Activated T-cell treated with anti-CD3 and anti-CD28 coated beads, Interleukin-2, amount 50 U/mL, for 48 hours (primary cell): ENCODE measurements around the gene STARD8.

Experiments used
- DNase-seq, 2 experiments: peaks; one replicate each; pipeline ENCODE4 v3.0.0-alpha.2; 2020

Gene STARD8

DNA sequence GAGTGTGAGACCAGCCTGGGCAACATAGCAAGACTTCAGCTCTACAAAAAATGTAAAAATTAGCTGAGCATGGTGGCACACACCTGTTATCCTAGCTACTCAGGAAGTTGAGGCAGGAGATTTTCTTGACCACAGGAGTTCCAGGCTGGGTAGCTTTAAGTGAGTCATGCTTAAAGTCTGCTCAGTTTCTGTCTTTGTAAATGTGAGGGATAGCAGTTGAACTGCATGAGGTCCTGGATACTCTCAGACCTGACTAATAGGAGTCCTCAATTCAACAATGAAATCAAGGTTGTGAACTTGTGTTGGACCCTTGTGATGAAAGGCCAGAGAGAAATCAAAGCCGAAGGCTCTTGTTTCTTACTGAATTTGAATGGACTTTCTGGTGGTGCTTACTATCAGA lies 45.2 kb downstream of the STARD8 start:
- DNase-seq = no peak

DNA sequence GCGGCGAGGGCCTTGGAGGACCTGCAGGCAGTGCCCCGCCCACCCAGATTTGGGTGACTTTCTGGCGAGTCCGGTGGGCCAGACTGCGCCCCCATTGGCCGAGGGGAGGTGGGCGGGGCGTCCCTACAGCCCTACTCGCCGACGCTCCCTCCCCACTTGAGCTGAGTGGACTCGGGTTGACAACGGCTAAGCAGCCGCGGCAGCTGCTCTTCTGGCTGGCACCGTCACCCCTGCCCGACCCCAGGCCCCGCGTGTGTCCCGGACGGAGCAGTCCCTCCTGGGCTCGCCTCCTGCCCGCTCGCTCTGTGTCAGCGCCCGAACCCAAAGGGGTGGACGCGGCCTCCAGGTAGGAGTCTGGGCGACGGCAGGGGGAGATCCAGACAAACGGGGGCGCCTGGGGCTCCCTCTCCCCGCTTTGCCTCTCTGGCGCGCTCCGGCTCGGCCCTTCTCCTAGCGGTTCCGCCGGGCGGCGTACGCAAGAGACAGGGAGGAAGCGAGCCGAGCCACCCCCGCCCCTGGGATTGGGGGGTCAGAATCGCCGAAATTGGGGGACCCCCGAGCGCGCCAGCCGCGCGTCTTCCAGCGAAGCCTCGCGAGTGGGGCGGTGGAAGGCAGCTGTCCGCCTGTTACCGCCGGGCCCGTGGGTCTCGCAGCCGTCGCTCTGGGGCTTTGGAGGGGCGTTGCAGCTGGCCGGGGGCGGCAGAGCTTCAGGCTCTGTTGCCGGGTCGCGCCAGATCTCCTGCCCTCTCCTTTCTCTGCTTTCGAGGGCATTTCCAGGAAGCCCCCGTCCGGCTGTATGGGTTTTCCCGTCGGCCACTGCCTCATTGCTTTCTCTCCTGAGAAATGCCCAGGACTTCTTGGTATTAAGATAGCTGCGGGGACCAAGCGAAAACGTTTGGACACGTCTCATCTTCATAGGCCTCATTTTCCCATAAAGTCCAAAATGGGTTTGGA lies 46.3 kb downstream of the STARD8 start:
- DNase-seq = peak in 1 of 2 experiments; percentile 25

DNA sequence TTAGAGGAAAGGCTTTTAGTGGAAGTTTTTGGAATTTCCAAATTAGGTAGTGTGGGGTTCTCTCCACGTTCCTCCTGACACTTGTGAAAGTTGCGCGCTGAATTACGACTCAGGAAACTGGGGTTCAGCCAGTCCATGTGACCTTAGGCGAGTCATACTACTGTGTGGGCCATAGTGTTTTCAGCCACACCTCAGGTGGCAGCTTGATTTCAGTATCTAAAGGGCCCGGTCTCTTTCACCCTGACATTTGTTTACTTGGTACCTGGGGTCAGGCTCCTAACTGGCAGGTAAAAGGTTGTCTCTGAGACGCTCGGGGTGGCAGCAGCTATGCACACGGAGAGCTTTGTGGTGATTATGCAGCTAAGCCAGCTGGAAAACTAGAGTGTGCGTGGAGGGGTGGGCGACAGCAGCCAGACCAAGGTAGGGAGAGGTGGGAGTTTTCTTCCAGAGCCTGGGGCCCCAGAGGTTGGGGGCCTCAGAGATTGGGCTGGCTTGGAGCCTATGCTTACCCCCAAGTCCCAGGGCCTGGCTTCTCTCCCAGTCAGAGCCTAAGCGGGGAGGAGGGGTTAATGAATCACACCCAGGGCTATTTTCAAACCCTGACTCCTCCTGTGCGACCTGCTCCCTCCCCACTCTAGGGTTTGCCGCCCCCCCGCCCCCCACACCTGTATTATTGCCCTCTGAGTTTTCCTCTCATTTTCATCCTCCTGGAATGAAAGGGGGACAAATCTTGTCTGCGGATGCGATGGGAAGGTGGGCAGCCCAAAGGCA lies 47.2 kb downstream of the STARD8 start:
- no peak for DNase-seq

DNA sequence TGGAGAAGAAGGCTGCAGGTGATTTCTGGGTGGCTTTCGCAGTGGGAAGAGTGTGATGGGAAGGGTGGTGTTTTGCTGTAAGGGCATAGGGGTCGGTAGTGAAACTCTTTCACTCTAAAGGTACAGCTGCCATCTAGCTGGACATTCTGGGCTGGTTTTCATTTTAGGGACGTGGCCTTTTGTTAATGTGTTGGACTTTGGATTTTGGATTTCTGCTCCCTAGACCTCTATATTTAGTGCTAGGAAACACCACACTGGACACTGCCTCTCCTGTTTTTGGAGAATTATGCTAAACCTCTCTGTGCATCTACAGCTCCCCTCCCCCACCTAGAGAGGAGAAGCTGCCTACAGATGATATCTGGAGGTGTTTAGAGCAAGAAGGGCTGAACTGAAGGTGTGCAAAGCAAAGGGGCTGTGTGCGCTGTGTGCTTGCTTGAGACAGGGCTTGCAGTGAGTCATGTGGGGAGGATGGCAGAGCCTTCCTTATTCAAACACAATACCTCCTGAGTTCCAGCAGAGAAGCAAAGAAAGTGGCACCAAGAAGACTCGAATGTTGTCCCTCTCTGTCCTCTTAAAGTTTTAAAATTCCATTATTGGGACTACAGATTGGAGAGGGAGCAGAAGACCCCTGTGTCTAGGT lies 47.9 kb downstream of the STARD8 start:
- no peak for DNase-seq

DNA sequence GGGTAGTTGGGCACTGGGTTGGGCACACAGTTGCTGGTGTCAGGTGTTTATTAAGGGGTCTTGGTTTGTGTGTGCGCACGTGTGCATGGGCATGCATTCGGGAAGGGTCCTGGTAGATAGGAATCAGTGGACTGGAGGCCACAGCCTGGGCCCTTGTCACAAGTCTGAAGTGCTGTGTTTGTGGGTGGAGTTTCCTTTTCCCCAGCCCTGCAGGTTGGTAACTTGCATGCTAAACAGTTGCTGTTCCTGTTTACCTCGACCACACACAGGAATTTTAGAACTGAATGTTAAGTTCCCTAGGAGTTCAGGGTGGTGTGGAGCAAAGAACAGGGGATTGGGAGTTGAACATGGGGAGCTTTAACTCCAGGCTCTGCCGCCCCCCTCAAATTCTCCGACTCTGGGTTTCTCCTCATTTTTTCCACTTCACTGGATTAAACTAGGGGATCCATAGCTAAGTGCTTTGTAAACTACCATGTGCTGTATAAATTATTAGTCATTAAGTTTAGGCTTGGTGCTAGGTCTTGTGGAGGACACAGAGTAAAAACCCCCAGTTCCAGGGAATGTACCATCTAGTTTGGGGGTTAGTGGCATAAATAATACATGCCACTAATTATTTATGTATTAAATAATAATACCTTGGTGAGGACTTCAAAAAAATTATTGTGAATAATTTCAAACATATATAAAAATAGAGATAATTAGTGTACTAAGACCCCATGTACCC lies 49.0 kb downstream of the STARD8 start:
- DNase-seq = no peak

DNA sequence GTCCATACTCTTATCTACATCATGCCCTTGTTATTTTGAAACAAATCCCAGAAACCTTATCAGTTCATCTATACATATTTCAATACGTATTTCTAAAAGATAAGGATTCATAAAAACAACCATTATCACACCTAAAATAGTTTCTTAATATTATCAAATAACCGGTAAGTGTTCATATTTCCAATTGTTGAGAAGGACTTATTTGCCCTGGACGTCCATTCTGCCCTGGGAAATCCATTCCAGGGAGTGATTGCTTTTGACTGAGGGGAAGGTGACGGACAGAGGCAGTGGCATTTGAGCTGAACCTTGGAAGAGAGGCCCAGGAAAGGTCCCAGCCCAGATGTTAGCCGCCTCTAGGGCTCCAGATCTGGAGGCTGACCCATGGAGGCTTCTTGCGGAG lies 49.6 kb downstream of the STARD8 start:
- no peak for DNase-seq

DNA sequence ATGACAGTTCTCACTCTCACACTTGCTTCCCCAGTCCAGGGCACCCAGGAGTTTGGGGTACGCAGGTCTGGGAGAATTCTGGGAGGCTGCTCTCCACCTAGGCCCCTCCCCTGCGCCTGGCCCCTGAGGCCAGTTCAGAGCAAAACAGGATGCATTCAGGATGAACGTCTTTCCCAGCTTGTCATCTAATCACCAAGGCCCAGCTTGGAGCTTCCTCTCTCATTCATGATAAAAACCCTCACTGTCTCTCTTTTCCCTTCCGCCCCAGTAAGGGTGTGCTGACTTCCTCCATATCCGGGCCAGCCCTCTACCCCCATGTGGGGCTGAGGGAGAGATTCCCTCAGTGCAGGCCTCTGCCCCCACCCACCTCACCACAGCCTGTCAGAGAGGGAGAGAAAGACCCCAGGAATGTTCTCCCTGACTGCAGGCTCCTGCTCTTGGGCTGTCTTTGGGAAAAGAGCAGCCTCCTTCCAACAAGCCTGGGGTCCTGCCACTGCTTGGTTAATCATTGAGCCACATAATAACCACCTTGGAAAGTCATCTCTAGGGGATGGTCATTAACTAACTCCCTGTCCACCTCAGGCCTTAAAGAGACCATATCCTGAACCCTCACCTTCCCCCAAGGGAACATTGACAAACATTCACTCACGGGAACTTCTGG lies 50.1 kb downstream of the STARD8 start:
- no peak for DNase-seq

DNA sequence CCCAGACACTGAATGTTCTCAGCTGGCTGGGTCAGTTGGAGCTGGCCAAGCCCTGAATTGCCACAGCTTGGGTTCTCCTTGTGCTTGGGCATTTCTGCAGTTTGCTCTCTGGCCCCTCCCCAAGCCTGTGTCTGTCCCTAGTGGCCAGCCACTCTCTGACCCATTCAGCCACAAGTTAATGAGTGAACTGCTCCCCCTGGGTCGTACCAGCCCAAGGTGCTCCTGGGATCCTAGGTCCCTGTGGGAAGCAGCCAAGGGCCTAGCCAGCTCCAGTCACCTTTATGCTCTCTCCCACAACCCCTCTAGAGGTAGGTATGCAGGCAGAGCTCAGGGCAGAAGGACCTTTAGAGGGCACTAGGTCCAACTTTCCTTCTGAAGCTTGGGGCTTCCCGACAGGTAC lies 51.5 kb downstream of the STARD8 start:
- DNase-seq = no peak

DNA sequence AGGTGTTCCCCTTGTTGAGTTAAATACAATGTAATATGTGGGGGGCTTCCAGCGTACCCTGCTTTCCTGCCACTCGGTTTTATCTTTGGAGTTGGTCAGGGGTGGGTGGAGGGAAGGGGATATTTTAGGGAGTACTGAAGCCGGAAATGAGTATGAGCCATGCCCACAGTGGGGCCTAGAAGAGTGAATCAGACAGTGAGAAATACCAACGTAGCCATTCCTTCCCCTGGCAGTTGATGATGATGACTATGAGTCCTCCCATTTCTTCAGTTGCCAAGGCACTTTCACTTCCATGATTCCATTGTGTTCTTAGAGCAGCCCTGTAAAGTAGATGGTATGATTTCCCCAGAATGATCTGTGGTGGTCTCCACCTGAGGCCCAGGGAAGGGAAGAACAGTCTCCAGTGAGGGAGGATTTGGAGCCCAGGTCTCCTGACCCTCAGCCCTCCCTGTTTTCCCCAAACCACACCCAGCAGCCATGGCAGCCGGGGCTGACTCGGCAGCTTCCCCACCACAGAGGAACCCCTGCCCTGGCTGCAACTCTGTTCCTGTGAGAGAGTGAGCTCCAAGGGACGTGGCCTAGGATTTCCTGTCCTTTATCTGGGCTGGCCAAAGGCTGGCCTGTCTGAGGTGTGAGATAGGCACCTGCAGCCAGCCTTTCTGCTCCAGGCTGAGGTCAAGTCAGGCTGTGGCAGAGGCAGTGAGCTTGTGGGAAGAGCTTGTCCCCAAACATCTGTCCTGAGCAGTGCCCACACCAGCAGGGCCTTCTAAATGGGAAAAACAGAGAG lies 52.7 kb downstream of the STARD8 start:
- DNase-seq = no peak

DNA sequence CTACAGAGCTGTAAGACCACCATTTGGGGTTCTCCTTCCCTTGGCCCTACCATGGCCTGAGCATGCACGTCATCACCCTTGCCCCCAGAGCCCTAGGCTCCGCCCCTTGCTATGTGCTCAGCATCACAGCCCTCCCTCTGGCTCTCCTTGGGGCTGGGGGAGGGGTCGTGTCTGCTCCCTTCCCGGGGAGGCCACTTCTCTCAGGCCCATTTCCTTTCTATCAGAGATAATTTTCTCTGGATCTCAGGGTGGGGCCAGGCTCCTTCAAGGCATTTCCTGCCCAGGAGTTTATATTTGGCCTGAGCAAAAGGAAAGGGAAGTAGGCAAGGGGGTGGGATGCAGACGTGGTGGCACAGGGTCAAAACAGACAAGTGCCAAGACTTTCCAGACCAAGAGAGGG lies 55.9 kb downstream of the STARD8 start:
- DNase-seq = no peak

DNA sequence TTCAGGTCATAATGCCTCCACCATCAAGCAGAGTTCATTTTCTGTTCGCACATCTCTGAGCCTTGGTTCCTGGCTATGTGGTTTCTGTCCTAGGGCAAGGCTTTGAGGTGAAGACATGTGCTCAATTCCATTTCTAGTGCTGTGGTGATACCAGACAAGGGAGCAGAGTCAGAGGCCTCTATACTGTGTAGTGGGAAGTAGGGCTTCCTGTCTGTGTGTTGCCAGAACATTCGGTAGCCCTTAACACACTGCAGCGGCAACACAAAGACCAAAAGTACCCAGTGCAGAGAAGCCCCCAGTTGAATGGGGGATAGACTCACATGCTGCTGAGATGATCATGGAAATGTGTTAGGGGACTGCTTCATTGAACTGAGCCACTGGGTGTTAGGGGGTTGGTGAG lies 56.4 kb downstream of the STARD8 start:
- no peak for DNase-seq

DNA sequence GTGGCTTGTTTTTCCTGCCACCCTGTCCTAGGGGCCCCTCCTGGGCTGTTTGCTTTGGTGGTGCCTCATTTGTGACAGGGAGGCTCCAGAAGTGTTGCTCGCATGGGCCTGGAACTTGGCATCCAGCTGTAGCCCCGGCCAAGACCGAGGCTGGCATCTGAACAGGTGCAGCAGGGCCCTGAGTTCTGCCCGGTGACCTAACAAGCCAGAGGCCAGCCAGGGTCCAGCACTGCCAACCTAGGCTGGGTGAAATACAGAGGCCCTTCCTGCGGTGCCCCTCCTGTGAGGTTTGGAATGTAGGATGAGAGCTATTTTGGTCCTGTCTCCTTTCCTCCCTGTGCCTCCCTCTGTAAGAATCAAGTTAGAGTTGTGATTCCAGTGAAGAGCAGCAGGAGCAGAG lies 58.5 kb downstream of the STARD8 start:
- DNase-seq = no peak

DNA sequence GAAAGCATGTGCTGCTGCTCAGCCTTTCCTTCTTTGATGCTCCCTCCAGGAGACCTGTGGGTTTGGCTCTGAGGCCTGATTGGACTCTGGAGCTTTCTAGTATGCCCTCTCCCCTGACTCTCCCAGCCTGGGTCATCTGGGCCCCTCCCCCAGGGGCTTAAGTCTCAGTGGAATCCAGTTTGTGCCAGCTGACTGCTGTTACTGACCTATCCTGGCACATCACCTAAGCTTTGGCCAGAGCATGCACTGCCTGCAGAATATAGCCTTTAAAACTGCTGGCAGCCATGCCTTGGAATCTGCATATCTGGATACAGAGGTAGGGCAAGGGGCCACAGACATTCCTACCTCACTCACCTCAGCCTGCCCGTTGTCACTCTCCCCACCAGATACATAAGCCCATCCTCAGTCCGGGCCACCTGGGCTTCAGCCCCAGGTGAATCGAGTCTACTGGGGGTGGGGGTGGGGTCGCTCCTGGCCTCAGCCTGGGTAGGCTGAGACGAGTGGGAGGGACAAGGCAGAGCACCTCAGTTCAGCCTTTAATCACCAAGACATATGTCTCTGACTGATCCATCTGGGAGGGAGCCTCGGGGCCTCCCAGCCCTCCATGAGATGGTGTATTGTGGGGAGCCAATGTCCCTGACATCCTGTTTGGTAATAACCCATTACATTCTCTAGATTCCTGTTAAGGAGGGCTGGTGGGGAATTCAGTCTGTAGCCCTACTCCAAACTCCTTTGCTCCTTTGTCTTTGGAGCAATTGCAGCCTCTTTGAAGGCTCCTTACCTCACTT lies 61.2 kb downstream of the STARD8 start:
- no peak for DNase-seq

DNA sequence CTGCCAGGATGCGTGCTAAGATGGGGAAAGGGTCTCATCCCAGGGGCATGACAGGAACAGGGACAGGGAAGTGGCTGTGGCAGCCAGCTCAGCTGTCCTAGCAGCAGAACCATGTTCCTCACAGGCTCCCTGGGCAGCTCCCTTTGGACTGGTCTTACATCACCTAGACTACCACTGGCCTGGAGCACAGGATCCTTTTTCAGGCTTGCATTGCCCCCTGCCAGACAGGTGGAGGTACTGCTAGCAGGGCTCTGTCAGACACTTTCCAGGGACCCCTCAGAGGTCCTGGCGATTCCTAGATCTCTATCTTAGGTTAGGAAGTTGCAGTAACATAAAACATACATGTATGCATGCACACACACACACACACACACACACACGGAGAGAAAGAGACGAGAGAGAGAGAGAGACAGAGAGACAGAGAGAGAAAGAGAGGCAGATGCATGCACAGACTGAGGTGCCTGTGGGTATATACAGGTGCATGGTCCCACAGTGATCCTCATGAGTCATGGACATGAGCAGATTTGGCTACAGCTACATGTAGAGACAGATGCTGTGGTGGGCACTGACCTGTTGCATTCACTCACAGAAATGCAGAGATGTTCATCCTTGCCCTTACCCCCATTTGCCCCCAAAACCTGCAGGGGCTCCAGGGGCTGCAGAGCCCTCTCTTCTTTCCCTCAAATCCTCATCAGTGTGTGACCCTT lies 63.6 kb downstream of the STARD8 start:
- DNase-seq = peak; percentile 30 to 51

DNA sequence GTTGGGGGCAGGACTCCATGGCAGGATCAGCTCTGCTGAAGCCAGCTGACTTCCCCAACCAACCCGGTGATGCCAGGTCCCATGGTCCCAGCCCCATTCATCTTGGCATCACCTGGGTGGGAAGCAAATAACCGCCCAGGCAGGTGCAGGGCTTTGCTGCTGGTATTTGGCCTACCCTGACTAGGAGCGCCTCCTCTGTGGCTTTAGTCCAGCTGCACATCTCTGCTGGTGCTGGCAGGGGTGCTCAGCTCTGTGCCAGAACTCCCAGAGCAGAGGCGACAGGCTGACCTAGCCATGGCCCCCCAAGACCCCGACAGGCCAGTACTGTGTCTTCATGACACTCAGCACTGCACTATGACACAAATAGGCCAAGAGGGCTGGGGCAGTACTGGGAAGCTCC lies 64.4 kb downstream of the STARD8 start:
- DNase-seq = no peak

DNA sequence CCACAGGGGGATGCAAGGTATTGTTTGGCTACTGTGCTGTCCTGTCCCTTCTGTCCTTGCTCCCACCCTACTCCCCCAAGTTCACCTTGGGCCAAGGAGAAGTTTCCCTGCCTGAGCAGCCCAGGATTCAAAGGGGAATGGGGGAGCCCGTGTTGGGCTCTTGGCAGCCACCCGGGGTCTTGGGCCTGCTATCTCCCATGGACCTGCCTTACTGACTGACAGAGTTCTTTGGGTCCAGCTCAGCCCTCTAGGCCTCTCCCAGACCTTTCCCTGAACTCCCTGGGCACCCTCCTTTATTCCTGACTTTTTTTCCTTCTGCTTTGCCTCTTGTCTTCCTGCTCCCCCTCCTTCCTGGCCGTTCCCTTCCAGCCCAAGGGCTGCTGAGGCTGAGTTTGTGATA lies 67.4 kb downstream of the STARD8 start:
- no peak for DNase-seq

DNA sequence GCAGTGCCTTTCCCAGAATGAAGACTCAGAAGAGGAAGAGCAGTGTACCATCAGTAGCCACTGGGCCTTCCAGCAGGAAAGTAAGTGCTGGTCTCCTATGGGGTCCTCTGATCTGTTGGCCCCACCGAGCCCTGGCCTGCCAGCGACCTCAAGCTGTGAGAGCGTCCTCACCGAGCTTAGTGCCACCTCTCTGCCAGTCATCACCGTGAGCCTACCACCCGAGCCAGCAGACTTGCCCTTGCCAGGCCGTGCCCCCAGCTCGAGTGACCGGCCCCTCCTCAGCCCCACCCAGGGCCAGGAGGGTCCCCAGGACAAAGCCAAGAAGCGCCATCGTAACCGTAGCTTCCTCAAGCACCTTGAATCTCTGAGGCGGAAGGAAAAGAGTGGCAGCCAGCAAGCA lies 69.7 kb downstream of the STARD8 start:
- no peak for DNase-seq

DNA sequence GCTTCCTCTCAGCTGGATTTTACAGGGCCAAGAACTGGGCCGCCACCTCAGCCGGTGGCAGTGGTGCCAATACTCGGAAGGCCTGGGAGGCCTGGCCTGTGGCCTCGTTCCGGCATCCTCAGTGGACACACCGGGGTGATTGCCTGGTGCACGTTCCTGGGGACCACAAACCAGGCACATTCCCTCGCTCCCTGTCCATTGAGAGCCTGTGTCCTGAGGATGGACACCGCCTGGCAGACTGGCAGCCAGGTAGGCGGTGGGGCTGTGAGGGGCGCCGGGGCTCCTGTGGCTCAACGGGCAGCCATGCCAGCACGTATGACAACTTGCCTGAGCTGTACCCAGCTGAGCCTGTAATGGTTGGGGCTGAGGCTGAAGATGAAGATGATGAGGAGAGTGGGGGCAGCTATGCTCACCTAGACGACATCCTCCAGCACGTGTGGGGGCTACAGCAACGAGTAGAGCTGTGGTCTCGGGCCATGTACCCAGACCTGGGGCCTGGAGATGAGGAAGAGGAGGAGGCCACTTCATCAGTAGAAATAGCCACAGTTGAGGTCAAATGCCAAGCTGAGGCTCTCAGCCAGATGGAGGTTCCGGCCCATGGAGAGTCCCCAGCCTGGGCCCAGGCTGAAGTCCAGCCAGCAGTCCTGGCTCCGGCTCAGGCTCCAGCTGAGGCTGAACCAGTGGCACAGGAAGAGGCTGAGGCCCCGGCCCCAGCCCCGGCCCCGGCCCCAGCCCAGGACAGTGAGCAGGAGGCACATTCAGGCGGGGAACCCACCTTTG lies 70.4 kb downstream of the STARD8 start:
- DNase-seq = no peak

DNA sequence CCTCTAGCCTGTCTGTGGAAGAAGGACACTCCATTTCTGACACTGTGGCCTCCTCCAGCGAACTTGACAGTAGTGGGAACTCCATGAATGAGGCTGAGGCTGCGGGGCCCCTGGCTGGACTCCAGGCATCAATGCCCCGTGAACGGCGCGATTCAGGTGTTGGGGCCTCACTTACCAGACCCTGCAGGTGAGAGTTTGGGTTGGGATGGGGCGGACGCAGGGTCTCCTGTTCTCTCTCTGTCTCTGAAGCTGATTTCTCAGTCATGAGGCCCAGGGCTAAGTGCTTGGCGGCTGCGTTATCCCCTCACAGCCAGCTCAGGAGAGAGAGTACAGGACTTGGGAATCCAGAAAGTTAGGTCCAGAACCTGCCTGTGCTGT lies 71.0 kb downstream of the STARD8 start:
- no peak for DNase-seq
